K562 (cell line): ENCODE results near the gene HMX2. TPM values are rescaled to one million over a fixed set of nuclear protein-coding genes. Genes with fewer than 3 reads are reported as not detected.
A peak's percentile ranks its signal among the peaks of the same experiment; 100 is the strongest.

Source experiments
- ATAC-seq: fragments of 200-7000 bp; cut with Tn5 transposase; 3 replicates; pipeline ENCODE4 v1.9.1; 2020; ENCODE audit warnings: moderate library complexity
- BruUV-seq: library from RNA; stranded (reverse); fragments of 400-500 nt; replicated peaks from 2 replicates; lab custom pipeline; 2021; lab: Mats Ljungman, UMichigan
- CTCF ChIA-PET: fragments of 300-600 bp; formaldehyde crosslinking; extraction: SDS; loops from one replicate; lab custom pipeline; 2021; ENCODE audit warnings: low intra/inter-chr PET ratio; lab: Yijun Ruan, JAX
- POLR2A ChIA-PET: fragments of 300-600, 350-650 bp; sonication (Branson Sonifier 250); formaldehyde crosslinking; extraction: SDS; loops from one replicate; lab custom pipeline; 2021; ENCODE audit warnings: antibody characterized with exemption, inconsistent platforms; lab: Yijun Ruan, JAX
- DNase-seq, 4 experiments: peaks; one replicate each; pipeline versions ENCODE4 v3.0.0 to v3.0.0-alpha.2; 2011 to 2018; ENCODE audit warnings: low spot score in 3 of 4, mixed read lengths in 3 of 4; ENCODE audit errors: extremely low read depth in 1 of 4
- FAIRE-seq: peaks from 2 replicates; lab custom pipeline; 2011; peaks lifted over from hg19 to GRCh38; lab: Jason Lieb, UNC
- H2AFZ ChIP-seq: 2 replicates; pipeline ENCODE4 v1.6.0; 2011; ENCODE audit warnings: low read depth, low read length, control low read depth, inconsistent platforms
- H3K27ac ChIP-seq: fragments of 200-600 bp; 3 replicates; pipeline ENCODE4 v1.8.0; 2011; ENCODE audit warnings: low read depth, mild to moderate bottlenecking, control low read depth, inconsistent platforms, low read length, moderate library complexity, mixed read lengths; ENCODE audit errors: extremely low read depth
- H3K27me3 ChIP-seq, 2 experiments: fragments of 300-600 bp in 1 of 2; 2 replicates in 1 of 2; 3 replicates in 1 of 2; pipeline versions ENCODE4 v1.6.0 to v1.8.0; 2011; ENCODE audit warnings: inconsistent platforms in 2 of 2, low read length in 2 of 2, mild to moderate bottlenecking in 1 of 2, mixed read lengths in 1 of 2, moderate library complexity in 1 of 2; ENCODE audit not compliant: control insufficient read depth in 2 of 2, insufficient read depth in 2 of 2
- H3K36me3 ChIP-seq: fragments of 300-600 bp; 3 replicates; pipeline ENCODE4 v1.8.0; 2011; ENCODE audit warnings: mild to moderate bottlenecking, low read length, inconsistent platforms; ENCODE audit not compliant: control insufficient read depth, insufficient read depth
- H3K4me1 ChIP-seq, 2 experiments: fragments of 200-600 bp in 1 of 2; replicated peaks in 1 of 2; 2 replicates in 1 of 2; 3 replicates in 1 of 2; pipeline versions ENCODE4 v1.5.1 to v1.8.0; 2011; ENCODE audit warnings: inconsistent platforms in 2 of 2, low read length in 2 of 2, mild to moderate bottlenecking in 1 of 2, mixed read lengths in 1 of 2, moderate library complexity in 1 of 2; ENCODE audit not compliant: control insufficient read depth in 2 of 2, insufficient read depth in 2 of 2
- H3K4me2 ChIP-seq: 2 replicates; pipeline ENCODE4 v1.6.1; 2011; ENCODE audit warnings: low read length, control low read depth, inconsistent platforms, mixed read lengths; ENCODE audit not compliant: insufficient read depth
- H3K4me3 ChIP-seq: fragments of 200-600 bp; sonication (generic), shearing (Covaris generic); 2 replicates; pipeline ENCODE4 v1.5.1; 2016; ENCODE audit warnings: control low read depth, inconsistent platforms
- H3K79me2 ChIP-seq: fragments of 200-600 bp; 3 replicates; pipeline ENCODE4 v1.8.0; 2011; ENCODE audit warnings: low read length, inconsistent platforms; ENCODE audit not compliant: control insufficient read depth, insufficient read depth
- H3K9ac ChIP-seq, 2 experiments: 2 replicates each; pipeline versions ENCODE4 v1.6.0 to v1.6.1; 2011; ENCODE audit warnings: low read depth in 2 of 2, low read length in 2 of 2, control low read depth in 1 of 2, inconsistent platforms in 1 of 2, mild to moderate bottlenecking in 1 of 2, mixed read lengths in 1 of 2; ENCODE audit not compliant: insufficient read depth in 1 of 2
- H3K9me1 ChIP-seq: one replicate; pipeline ENCODE4 v1.6.0; 2011; ENCODE audit warnings: inconsistent platforms, mild to moderate bottlenecking, low read length, moderate library complexity; ENCODE audit not compliant: control insufficient read depth, insufficient read depth
- H3K9me3 ChIP-seq: replicated peaks from 2 replicates; pipeline ENCODE4 v1.5.1; 2011; ENCODE audit warnings: low read depth, low read length, inconsistent platforms; ENCODE audit not compliant: control insufficient read depth, insufficient read depth
- H4K20me1 ChIP-seq: replicated peaks from 2 replicates; pipeline ENCODE4 v1.6.1; 2011; ENCODE audit warnings: low read length, inconsistent platforms, mixed read lengths; ENCODE audit not compliant: control insufficient read depth, insufficient read depth
- BHLHE40 ChIP-seq: IDR thresholded peaks from 2 replicates; pipeline ENCODE4 v1.6.1; 2011; ENCODE audit warnings: low read length, improper control_type of control experiment
- CHD2 ChIP-seq: IDR thresholded peaks from 2 replicates; pipeline ENCODE4 v1.6.1; 2011; ENCODE audit warnings: low read depth, low read length
- DLX4 ChIP-seq: fragments of 250-450 bp; sonication (Bioruptor Pico); IDR thresholded peaks from 2 replicates; pipeline ENCODE4 v1.6.1; 2021; ENCODE audit warnings: mild to moderate bottlenecking
- SFPQ ChIP-seq: fragments of 200-400 bp; formaldehyde crosslinking; IDR thresholded peaks from 2 replicates; pipeline ENCODE4 v1.6.1; 2017; ENCODE audit warnings: mild to moderate bottlenecking, low read depth, low read length, moderate library complexity
- SPI1 ChIP-seq: IDR thresholded peaks from 2 replicates; pipeline ENCODE4 v1.6.1; 2011; ENCODE audit warnings: low read depth, low read length, control low read depth, borderline replicate concordance
- SREBF2 ChIP-seq: sonication (generic); formaldehyde crosslinking; IDR thresholded peaks from 2 replicates; pipeline ENCODE4 v1.4.0; 2020; ENCODE audit warnings: mild to moderate bottlenecking, missing genetic modification reagents
- ZBTB49 ChIP-seq: sonication (generic); formaldehyde crosslinking; IDR thresholded peaks from 2 replicates; pipeline ENCODE4 v1.8.0; 2022; ENCODE audit warnings: missing genetic modification reagents, mild to moderate bottlenecking, borderline replicate concordance
- WGBS: fragments of 100-300 bp; shearing (Covaris generic); methylation state at CpG from one replicate; pipeline ENCODE4 v1.1.6; 2016; ENCODE audit warnings: low coverage, mixed read lengths; ENCODE audit not compliant: insufficient coverage; ENCODE audit errors: missing lambda C conversion rate; 5-methylcytosine and 5-hydroxymethylcytosine counted together
- in situ Hi-C: fragments of 300-500 bp; cut with MboI; formaldehyde crosslinking; loops from 4 replicates; pipeline ENCODE4 v1.15.0; 2018; ENCODE audit warnings: inconsistent platforms, mixed read lengths
- intact Hi-C: fragments of 100-400 bp; cut with micrococcal nuclease; formaldehyde crosslinking; loops from 2 replicates; pipeline ENCODE4 v1.14.2; 2022
- polyA plus RNA-seq, 8 experiments: library from polyadenylated mRNA; depleted of rRNA in 4 of 8; stranded (reverse) in 5 of 8; unstranded in 3 of 8; fragments of >200 nt; fragmentation: Nextera tagmentation in 2 of 8; fragmentation: Illumina TruSeq in 1 of 8; extraction: Ambion mirVana in 2 of 8; extraction: Trizol in 1 of 8; gene quantifications; 2 replicates each; pipeline versions ENCODE4 v1.2.1 to v1.2.3, GENCODE V29; 2011 to 2014; ENCODE audit warnings: inconsistent platforms in 1 of 8, missing spikeins in 1 of 8
- total RNA-seq, 7 experiments: library from RNA; depleted of rRNA in 6 of 7; stranded (reverse); fragments of >200 nt in 6 of 7; fragmentation: Illumina TruSeq in 2 of 7; extraction: Trizol in 2 of 7; gene quantifications; 2 replicates each; pipeline versions ENCODE4 v1.2.1 to v1.2.3, GENCODE V29; 2011 to 2021; ENCODE audit warnings: low replicate concordance in 1 of 7

Gene HMX2
- total and polyA plus RNA-seq, 9 of the 15 experiments (the other 6 are each of a cell fraction or from before 2014, with no cell fraction given) = 0.07 to 0.58 (median 0.09) TPM; not detected in 2

- Histone ChIP-seq H3K27ac (no peak overlapping the region; the same call in 2 of the 3 replicates), H3K79me2 (peaks cover 88% of the 10 kb centered on the region), H3K9ac (no peak overlapping the region), H2AFZ (no peak overlapping the region), H3K9me3 (no peaks in the 10 kb centered on the region), H3K36me3 (peaks cover 99% of the 10 kb centered on the region), H3K4me2 (no peak overlapping the region), H3K27me3 (no peaks in the 10 kb centered on the region), H3K9me1 (no peaks in the 10 kb centered on the region), H3K4me1 (peaks cover 4 to 30% of the 10 kb centered on the region in 2 experiments; a peak in 4 of 5 replicates), H3K4me3 (no peak overlapping the region)
- FAIRE-seq (no peak), DNase-seq (no peak)
- no TSS peak for BruUV-seq
- intact Hi-C loops = no loop called here
- POLR2A ChIA-PET = interaction anchor here (0.7 kb wide), 1 partner anchor 41 kb away, joined by 3 read pairs; no protein-coding TSS in a partner anchor
- CTCF ChIA-PET = interaction anchor here (0.5 kb wide), 1 partner anchor 1528 kb away, joined by 3 read pairs; no protein-coding TSS in a partner anchor
- TF ChIP-seq BHLHE40 = no peak
- 0 out of 2 replicates have a peak, but pooled peaks have one; percentile 14 for TF ChIP-seq SPI1
- TF ChIP-seq, all 486 proteins: peak for 1
- in situ Hi-C loops = no loop called here
- no peak for ATAC-seq
- peaks cover 10% of the 10 kb centered on the region for H4K20me1 ChIP-seq
- WGBS = 93% methylated on average over 11 of the region's 11 CpGs
Observed at GRCh38 chr10:123160311-123160980, 12.5 kb downstream of the HMX2 start.

- Histone ChIP-seq H3K27me3 (no peaks in the 10 kb centered on the region), H3K9ac (no peak overlapping the region), H3K27ac (no peak overlapping the region), H3K4me3 (no peak overlapping the region), H4K20me1 (no peaks in the 10 kb centered on the region), H3K9me3 (no peaks in the 10 kb centered on the region), H2AFZ (no peak overlapping the region), H3K9me1 (no peaks in the 10 kb centered on the region), H3K4me2 (no peak overlapping the region), H3K79me2 (peaks cover 56% of the 10 kb centered on the region), H3K4me1 (peaks cover 0 to 8% of the 10 kb centered on the region in 2 experiments; a peak in 2 of 5 replicates), H3K36me3 (peaks cover 97% of the 10 kb centered on the region)
- DNase-seq (no peak), ATAC-seq (no peak), FAIRE-seq (no peak)
- POLR2A ChIA-PET = interaction anchor here (0.9 to 2.2 kb wide), 3 partner anchors 8 to 10 kb away, joined by 3 to 9 read pairs (median 8); partner anchors contain the start of gene BUB3
- intact Hi-C loops (no loop called here), in situ Hi-C loops (no loop called here)
- no TSS peak for BruUV-seq
- WGBS = 100% methylated on average over 2 of the region's 2 CpGs
- CTCF ChIA-PET = no interaction called here
- TF ChIP-seq CHD2 (no peak), DLX4 (CRISPR knock-in tag) (no peak), ZBTB49 (CRISPR knock-in tag) (no peak), SREBF2 (CRISPR knock-in tag) (no peak), SFPQ (no peak)
Observed at GRCh38 chr10:123164319-123164718, 16.4 kb downstream of the HMX2 start.
